GM21717 (cell line): ENCODE measurements around the gene HOXA11.

Experiments used
- ATAC-seq: cut with Tn5 transposase; IDR thresholded peaks from one replicate; pipeline ENCODE4 v1.9.1; 2021; ENCODE audit warnings: mild to moderate bottlenecking, moderate library complexity; ENCODE audit not compliant: unreplicated experiment

The HOXA11 gene

GRCh38 chr7:27185013-27185853 is at the start of gene HOXA11:
Gene HOXA11, minus strand, starts transcription at chr7:27185232. Its CDS starts 88 bp downstream, at chr7:27185144.
- no peak for ATAC-seq

GRCh38 chr7:27229448-27229847 is 44.4 kb upstream of the HOXA11 start:
- no peak for ATAC-seq

- ATAC-seq, result no peak
Measured at GRCh38 chr7:27224983-27225934, 40.2 kb upstream of the HOXA11 start.

GRCh38 chr7:27223941-27224575 is 39.0 kb upstream of the HOXA11 start:
- ATAC-seq, result no peak

DNA sequence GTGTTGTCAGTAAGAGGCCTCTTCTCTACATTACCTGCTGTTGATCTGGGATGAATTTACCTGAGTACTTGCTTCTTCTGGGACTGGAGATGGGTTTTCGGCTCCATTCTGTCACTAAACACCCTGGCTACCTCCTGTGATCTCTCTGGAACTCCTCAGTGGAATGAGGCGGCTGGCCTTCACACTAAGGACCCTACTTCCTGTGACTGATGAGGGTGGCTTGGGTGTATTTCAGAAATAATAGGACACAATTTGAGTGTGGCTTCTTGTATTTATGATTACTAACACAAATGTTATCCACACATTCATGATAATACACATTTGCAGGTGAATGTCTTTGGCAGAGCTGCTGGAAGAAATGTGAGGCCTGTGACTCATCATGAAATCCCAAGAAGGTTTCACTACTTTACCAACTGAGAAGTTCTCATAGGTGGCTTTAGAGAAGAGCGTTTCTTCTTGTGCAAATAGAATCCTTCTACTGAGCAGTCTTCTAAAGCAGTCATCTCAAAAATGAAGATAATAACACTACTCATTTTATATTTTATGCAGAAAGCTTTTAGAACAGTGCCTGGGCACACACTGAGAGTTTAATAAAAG is 36.3 kb upstream of the HOXA11 start:
- ATAC-seq, result no peak

GRCh38 chr7:27220440-27220955 is 35.5 kb upstream of the HOXA11 start:
- no peak for ATAC-seq

- ATAC-seq, result no peak
Measured at GRCh38 chr7:27219821-27220220, 34.8 kb upstream of the HOXA11 start.

GRCh38 chr7:27217951-27218350 is 32.9 kb upstream of the HOXA11 start:
- no peak for ATAC-seq

GRCh38 chr7:27215356-27215755 is 30.3 kb upstream of the HOXA11 start:
- no peak for ATAC-seq

DNA sequence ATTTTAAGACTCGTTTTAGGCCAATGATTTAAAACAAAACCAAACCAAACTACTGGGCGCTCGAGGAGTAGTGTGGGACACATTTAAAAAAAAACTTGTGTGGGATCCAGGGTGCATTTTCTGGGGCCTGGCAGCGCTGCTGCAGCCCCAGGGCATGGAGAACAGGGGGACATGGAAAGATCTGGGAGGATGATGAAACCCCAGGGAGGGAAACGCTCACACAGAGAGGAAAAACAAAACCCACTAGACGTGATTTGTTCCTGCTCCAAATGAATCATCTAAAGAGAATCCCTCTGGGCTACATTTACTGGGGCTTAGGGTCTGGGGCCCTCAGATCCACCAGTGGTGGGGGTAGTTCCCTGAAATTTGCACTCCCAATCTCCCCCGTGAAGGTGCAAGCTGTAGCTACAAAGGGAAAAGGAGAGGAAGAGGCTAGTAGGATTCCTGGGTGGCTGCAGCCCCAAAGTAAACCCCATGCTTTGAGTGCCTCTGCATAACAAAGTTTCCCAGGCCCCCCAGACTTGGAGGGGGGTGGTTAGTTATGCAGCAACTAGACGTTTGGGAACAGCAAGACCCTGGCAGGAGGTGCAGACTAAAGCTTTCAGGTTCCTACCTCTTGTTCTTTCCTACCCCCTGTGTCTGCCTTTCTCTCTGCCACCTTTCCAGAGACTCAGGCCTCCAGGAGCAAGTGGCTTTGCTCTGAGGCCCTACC is 29.4 kb upstream of the HOXA11 start:
- no peak for ATAC-seq

DNA sequence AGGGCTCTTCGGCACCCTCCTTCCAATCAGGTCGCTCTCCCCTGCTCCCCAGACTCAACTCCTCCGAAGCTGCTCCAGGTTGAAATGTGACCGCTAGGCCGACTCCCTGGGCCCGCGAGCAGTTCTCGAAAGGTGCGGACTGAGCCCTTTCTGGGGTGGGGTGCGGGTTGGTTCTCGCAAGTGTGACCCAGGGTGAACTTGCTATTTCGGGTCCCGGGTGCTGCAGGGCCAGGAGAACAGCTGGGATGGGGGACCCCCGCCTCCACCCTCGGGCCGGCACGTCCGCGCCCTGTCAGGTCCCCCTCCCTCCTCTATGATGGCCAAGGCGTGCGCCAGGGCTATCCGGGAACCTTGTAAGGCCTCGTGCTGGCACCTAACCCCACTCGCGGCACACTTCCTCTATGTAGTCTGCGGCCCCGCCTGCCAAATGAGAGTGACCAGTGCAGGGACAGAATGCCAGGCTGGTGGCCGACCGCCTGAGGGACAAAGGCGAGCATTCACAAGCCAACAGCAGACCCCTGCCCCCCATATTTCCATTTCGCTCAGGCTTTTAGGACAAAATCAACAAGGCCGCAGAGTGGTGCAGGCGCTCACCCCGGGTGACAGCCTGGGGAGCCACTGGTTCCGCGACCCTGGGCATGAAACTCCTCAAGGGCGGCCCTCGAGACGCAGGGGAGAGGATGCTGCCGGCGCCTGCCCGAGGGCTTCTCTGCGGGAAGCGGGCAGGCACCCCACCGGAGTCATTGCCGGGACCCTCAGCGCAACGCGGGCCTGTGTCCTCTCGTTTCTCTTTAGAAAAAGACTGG is 28.6 kb upstream of the HOXA11 start:
- no peak for ATAC-seq

GRCh38 chr7:27212497-27213432 is 27.7 kb upstream of the HOXA11 start:
- no peak for ATAC-seq

GRCh38 chr7:27211764-27212204 is 26.8 kb upstream of the HOXA11 start:
- ATAC-seq, result no peak

GRCh38 chr7:27211084-27211446 is 26.0 kb upstream of the HOXA11 start:
- no peak for ATAC-seq

DNA sequence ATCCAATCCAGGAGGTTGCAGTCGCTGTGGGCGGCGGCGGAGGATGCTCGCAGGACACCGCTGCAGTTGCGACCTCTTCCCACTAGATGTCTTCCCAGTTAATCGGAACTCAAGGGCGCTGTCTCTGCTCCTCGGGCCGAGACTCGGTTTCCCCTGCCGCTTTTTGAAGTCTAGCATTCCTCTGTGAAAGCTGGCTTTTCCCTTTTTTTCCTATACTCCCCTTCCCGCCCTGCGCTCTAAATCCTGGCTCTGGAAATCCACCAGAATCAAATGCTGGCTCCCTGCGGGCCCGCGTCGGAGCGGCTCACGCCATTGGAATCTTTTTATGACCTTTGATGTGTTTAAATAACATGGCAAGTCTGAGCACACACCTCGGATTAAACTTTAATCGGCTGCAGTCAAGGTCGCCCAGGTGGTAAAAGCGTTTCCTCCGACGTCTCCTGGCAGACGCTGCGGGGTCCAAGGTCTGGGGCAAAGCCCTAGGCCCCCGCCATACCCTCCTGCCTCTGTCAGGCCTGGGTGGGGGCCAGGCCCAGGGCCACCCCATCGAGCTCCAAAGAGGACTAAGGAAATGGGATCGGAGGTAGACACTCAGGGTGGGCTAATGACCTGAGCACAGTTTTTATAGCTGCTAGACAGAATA is 25.5 kb upstream of the HOXA11 start:
- no peak for ATAC-seq

DNA sequence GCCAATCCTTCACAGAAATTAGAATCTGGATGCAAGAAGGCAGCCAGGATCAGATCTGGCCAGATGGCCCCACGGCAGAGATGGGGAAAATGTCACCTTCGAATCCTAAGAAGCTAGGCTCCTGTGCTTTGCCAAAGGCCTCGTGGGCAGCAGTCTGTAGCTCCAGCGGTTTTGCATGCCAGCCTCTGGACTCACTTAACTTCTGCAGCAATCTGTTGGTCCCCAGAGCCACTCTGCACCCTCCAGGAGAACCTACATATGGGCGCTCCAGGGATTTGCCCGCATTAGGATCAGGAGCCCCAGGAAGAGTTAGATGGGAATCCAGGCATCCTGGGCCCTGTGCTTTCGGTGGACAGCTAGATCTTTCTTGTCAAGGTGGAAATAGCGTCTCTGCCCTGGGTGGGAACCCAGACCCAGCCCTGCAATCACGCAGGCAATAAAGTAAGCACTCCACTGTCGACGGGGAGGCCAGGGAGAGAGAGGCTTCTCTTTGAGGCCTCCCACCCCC is 25.0 kb upstream of the HOXA11 start:
- no peak for ATAC-seq

- ATAC-seq, result no peak
Measured at GRCh38 chr7:27208998-27209397, 24.0 kb upstream of the HOXA11 start.
